T1000 (cell line): ENCODE data around the gene SSBP2.

Source experiments
- DNase-seq: peaks from one replicate; lab custom pipeline; 2025; ENCODE audit warnings: mixed read lengths; lab: John Stamatoyannopoulos, UW

SSBP2 gene

DNA sequence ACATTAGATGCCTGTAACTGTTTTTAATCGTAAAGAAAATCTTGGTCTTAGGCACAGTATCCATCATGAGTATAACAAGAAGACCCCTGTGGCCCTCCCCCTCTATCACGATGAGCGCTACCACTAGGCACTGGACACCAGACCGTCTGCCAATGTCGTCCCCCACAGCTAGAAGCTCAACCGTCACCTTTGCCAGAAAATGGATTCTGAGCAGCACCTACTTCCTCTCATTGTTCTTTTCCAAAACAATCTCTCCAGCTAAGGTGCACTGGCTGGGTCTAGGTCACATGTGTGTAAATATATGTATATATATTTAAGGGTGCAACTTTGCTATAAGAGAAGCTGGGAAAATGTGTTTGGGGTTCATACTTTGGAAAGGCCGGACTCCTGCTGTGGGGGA, 15.7 kb upstream of the SSBP2 start:
- no peak for DNase-seq

DNA sequence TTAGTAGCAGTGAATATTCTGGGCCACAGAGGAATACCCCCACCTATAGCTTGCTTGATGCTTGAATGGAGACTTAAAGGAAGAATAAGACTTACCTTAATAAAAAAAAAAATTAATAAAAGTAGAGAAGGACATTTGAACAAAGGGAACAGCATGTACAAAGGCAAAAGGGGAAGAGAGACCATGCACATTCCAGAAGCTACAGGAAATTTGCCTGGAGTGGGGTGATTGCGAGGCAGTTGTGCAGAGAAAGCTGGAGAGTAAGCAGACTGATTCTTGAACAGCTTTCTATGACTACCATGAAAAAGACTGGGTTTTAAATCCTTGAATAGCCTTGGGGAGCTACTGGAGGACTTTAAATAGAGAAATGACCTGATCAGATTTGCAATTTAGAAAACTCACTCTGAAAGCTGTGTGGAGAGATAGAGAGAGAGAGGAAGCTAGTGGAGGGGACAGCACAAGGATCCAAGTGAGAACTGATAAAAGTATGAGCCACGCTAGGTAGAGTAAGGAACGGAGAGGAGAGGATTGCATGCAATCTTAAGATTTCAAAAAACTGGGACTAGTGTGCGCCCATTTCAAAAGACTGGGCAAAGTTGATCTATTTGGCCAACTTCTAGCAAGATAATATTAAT, 12.5 kb upstream of the SSBP2 start:
- no peak for DNase-seq

DNA sequence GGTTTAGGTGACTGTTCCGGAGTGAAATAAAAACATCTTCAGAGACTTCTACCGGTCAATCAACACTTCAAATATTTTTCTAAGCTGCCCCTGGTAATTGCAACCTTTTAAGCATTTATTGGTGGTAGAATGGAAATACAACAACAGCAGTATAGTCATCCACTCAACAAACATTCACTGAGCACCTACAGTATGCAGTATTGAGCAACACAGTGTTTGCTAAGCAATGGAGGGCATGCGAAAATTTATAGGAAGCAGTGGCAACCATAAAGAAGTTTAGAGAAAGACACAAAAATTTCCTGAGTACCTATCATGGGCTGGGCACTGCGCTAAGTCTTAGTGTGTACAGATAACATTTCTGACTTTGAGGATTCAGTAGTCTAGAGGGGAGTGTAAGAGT, 12.0 kb upstream of the SSBP2 start:
- DNase-seq = no peak

- DNase-seq = no peak
These were observed 11.5 kb upstream of the SSBP2 start for GRCh38 chr5:81762401-81762800.

DNA sequence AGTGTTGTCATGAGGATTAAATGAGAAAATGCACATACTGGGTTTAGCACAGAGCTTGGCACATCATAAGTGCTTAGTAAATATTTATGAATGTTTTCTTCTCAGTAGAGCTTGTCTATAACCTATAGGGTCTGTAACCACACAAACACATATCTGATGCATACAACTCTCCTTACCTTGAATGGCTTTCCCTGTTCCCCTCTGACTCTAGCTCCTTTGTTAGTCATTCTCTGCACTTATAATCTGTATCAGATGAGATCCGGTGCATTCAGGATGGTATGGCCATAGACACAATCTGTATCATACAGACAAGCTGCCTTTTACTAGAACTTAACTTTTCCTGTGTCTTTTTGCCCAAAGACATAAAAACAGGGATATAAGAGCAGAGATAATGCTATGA, 11.1 kb upstream of the SSBP2 start:
- DNase-seq = no peak

DNA sequence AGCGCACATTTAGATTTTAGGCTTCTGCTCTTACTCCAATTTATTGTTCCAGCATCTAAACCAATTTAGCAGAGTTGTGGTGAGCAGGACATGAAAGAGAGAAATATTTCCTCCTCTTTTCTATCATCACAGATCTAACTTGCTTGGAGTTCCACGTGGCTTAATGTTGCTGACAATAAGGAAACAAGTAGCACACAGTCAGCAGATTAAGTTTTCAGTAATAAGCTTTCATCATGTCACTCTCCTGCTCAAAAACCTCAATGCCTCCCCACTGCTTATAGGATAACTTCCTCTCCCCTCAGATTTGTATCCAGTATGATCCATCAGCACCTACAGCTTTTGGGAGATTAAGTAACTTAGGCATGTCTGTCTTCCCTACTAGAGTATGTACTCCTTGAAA, 10.4 kb upstream of the SSBP2 start:
- no peak for DNase-seq

DNA sequence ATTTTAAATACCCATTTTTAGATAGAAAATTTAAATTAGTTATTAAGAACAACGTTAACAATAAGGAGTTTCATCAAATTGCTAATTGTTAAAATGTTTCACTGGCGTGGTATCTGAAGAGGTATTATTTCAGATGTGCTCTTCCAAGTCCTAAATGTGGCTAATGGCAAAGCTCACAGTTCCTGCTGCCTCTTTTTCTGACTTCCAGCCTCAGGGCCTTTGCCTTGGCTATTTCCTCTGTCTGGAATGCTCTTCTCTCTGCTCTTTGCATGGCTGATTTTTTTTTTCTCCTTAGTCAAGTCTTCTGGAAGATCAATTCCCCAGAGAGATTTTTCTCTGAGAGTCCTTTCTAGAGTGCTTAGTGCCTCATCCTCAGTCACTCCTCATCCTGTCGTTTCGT, 9.6 kb upstream of the SSBP2 start:
- no peak for DNase-seq

- no peak for DNase-seq
These were observed 8.7 kb upstream of the SSBP2 start for GRCh38 chr5:81759632-81760005.

- DNase-seq = no peak
These were observed 6.5 kb upstream of the SSBP2 start for GRCh38 chr5:81757404-81757803.

DNA sequence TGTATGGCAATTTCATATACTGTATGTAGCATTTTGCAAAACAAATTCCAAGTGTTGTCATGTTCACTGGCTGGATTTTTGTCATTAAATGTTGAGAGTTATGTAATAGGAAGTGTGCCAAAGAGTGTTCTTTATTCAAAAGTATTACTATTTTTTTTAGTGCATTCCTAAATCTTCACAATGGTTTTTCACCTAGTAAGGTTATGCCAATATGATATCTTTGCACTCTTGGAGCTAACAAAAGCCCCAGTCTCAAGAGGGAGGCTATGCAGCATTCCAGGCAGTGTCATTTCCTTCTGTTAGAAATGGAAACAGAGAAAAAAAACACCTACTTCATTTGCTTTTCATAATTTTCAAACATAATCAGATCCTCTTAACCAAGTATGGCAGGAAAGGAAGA, 5.1 kb upstream of the SSBP2 start:
- no peak for DNase-seq

- peak; percentile 34 for DNase-seq
These were observed 4.4 kb upstream of the SSBP2 start for GRCh38 chr5:81755320-81755719.

- no peak for DNase-seq
These were observed 3.7 kb upstream of the SSBP2 start for GRCh38 chr5:81754621-81755020.

DNA sequence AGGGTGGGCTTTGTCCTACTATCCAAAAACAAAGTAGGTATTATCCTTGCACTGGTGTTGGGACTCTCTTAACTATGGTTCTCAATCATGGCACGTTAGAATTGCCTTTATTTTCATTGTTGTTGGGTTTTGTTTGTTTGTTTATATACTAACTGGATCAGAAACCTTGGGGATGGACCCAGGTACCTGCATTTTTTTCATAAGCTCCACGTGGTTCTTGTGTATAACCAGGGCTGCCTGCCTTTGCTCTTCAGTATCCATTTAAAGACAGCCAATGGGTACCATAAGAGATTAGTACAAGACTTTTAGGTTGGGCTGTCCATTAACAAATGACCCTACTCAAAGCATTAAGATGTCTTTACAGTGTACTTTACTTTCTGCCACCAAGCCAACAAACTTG, 2.5 kb upstream of the SSBP2 start:
- no peak for DNase-seq

GRCh38 chr5:81752644-81752963, 1.7 kb upstream of the SSBP2 start:
- no peak for DNase-seq

GRCh38 chr5:81751836-81752643, 1.1 kb upstream of the SSBP2 start:
- DNase-seq = no peak

- no peak for DNase-seq
These were observed 439 bp downstream of the SSBP2 start for GRCh38 chr5:81750308-81751008.

DNA sequence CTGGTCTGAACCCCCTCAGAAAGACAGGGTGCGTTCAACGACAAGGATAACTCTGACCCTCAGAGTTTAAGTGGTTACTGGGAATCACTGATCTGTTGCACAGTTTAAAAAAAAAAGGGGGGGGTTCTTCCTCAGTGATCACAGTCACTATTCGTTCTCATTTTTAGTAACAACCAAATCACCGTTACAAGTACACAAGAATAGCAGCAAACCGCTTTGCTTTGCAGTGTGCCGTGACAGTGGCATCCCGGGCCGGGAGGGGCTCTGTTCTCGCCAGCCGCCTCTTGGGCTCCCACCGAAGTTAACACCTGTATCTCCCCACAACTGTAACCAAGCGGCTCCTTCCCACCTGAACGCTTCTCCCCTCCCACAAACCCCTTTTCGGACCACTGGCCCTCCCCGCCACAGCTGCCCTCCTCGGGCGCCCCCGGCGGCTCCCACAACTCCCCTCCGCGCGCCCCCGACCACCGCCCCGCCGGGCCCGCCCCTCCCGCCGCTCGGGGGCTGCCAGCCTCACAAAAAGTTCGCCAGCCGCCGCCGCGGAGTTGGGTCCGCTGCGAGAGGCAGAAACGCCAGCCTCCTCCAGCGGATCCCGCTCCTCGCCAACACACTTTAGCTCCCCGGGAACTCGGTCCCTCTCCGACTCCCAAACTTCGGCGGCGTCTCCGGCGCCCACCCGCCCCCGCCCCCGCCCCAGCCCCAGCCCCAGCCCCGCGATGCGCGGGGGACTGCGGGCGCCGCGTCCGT, 1.2 kb downstream of the SSBP2 start:
- DNase-seq = no peak

- DNase-seq = no peak
These were observed 1.7 kb downstream of the SSBP2 start for GRCh38 chr5:81749192-81749560.

- DNase-seq = no peak
These were observed 2.3 kb downstream of the SSBP2 start for GRCh38 chr5:81748556-81748955.

GRCh38 chr5:81747030-81747429, 3.9 kb downstream of the SSBP2 start:
- no peak for DNase-seq

DNA sequence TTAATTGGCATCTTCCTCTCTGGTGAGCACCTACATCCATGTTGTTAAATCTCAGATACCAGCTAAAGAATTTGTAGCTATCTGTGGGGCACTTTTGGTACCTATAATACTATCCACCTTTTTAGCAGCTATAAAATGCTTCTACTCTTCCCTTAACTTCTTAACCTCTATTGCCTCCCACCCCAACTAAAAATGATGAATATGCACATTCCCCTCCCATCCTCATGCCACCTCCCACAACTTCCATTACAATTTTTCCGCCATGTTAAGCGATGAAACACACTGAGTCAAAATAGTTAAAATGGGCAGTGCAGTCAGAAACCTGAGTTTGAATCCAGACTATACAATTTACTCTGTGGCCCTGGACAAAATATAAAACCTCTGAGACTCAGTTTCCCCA, 10.1 kb downstream of the SSBP2 start:
- no peak for DNase-seq

DNA sequence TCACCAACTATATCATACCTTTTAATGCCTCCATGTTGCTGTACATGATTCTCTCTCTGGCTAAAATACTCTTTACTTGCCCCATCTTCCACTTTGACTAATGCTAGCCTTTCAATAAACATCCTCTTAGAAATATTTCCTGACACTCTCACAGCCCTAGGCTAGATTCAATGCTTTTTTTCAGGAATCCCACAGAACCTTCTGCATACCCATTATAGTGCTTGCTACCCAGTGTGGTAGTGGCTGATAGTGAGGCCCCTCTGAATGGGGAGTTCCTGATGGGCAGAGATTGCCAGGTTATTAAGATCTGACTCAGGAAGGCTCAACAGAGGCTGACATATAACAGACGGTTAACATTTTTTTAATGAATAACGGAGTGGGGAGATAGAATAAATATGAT, 11.6 kb downstream of the SSBP2 start:
- DNase-seq = no peak

DNA sequence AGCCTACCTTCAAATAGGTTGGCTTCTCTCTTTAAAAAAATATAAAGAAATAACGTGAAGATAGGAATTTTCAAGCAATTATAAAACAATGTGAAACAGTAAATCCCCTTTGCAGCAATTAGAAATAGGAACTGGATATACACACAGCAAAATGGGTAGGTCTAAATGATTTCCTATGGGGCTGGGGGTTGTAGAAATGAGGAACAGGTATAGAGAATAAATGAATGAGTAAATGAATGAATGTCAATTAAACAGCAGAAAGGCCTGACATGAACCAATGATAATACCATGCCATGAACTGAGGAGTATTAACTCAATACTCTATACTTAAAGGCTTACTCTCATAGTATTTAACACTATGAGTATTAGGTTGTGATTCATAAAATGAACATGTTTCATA, 21.6 kb downstream of the SSBP2 start:
- DNase-seq = no peak
